ENCODE results near the gene CAV1. TPM values are rescaled to one million over a fixed set of nuclear protein-coding genes. Genes with fewer than 3 reads are reported as not detected.
A peak's percentile ranks its signal among the peaks of the same experiment; 100 is the strongest.

The CAV1 gene
- total RNA-seq, 8 experiments from 2014 or later = 1.9 to 113 (median 9.0) TPM

- H3K4me1 ChIP-seq (replicated peaks in 1 of 2) = no peaks in the 10 kb centered on the region
- WGBS, 10 experiments = 75 to 100% (median 97%) methylated on average over 1 to 3 of the region's 6 CpGs; no CpG with 5 or more reads in 4 of the 10 experiments
- no peak overlapping the region for H3K27ac ChIP-seq
- no peak for ATAC-seq (replicated peaks in 6 of 8)
- no peak overlapping the region for H3K4me3 ChIP-seq
- in situ Hi-C loops (cut with MboI; ENCODE audit: low pct_unique_long_range_greater_than_20kb in 2 of 9, low sequenced_read_pairs in 9 of 9, unreplicated experiment in 9 of 9) = no loop called here
Measured at GRCh38 chr7:116496653-116497052, 28.2 kb upstream of the CAV1 start.

GRCh38 chr7:116497708-116498107 is 27.1 kb upstream of the CAV1 start:
- in situ Hi-C loops (cut with MboI; ENCODE audit: low pct_unique_long_range_greater_than_20kb in 2 of 9, low sequenced_read_pairs in 9 of 9, unreplicated experiment in 9 of 9) = no loop called here
- Histone ChIP-seq H3K4me1 (replicated peaks in 1 of 2) (no peaks in the 10 kb centered on the region), H3K27ac (no peak overlapping the region), H3K4me3 (no peak overlapping the region)
- WGBS, 10 experiments = 29 to 100% (median 80%) methylated on average over 1 of the region's 1 CpG; no CpG with 5 or more reads in 1 of the 10 experiments
- ATAC-seq (replicated peaks in 6 of 8) = no peak

GRCh38 chr7:116499168-116500077 is 25.4 kb upstream of the CAV1 start, which contains the start of gene CAV2:
CAV2 (plus strand) TSS chr7:116499738; CDS start chr7:116499782, 44 bp downstream.
- in situ Hi-C loops (cut with MboI; ENCODE audit: low pct_unique_long_range_greater_than_20kb in 2 of 9, low sequenced_read_pairs in 9 of 9, unreplicated experiment in 9 of 9) = loop anchor here in 3 of 9 experiments (25.0 kb wide), 1 partner anchor 237 kb away; no protein-coding TSS in a partner anchor
- 36% methylated on average over 5 of the region's 86 CpGs; no CpG with 5 or more reads in 9 of the 10 experiments for WGBS, 10 experiments
- H3K4me3 ChIP-seq = peak within 1 kb of the TSS; percentile 34 to 48 (median 40)
- no peaks in the 10 kb centered on the region for H3K4me1 ChIP-seq (replicated peaks in 1 of 2)
- peak; percentile 87 to 93 (median 90) for ATAC-seq (replicated peaks in 6 of 8)
- H3K27ac ChIP-seq = no peak within 1 kb of the TSS

- in situ Hi-C loops (cut with MboI; ENCODE audit: low pct_unique_long_range_greater_than_20kb in 2 of 9, low sequenced_read_pairs in 9 of 9, unreplicated experiment in 9 of 9) = loop anchor here in 3 of 9 experiments (25.0 kb wide), 1 partner anchor 238 kb away; no protein-coding TSS in a partner anchor
- Histone ChIP-seq H3K4me3 (peak overlapping the region; percentile 34 to 48 (median 40)), H3K4me1 (replicated peaks in 1 of 2) (no peaks in the 10 kb centered on the region), H3K27ac (no peak overlapping the region)
- 0 to 44% (median 14%) methylated on average over 1 to 20 of the region's 36 CpGs; no CpG with 5 or more reads in 4 of the 10 experiments for WGBS, 10 experiments
- peak; percentile 4 to 39 (median 31) for ATAC-seq (replicated peaks in 6 of 8)
Measured at GRCh38 chr7:116500078-116500853, 24.6 kb upstream of the CAV1 start.

GRCh38 chr7:116501425-116502167 is 23.2 kb upstream of the CAV1 start:
- in situ Hi-C loops (cut with MboI; ENCODE audit: low pct_unique_long_range_greater_than_20kb in 2 of 9, low sequenced_read_pairs in 9 of 9, unreplicated experiment in 9 of 9) = loop anchor here in 3 of 9 experiments (25.0 kb wide), 1 partner anchor 239 kb away; no protein-coding TSS in a partner anchor
- WGBS, 10 experiments = 68 to 95% (median 82%) methylated on average over 2 to 5 of the region's 5 CpGs
- Histone ChIP-seq H3K27ac (no peak overlapping the region), H3K4me1 (replicated peaks in 1 of 2) (no peaks in the 10 kb centered on the region), H3K4me3 (no peak overlapping the region)
- ATAC-seq (replicated peaks in 6 of 8) = no peak

GRCh38 chr7:116502201-116503096 is 22.4 kb upstream of the CAV1 start:
- no peak overlapping the region for H3K27ac ChIP-seq
- in situ Hi-C loops (cut with MboI; ENCODE audit: low pct_unique_long_range_greater_than_20kb in 2 of 9, low sequenced_read_pairs in 9 of 9, unreplicated experiment in 9 of 9) = loop anchor here in 3 of 9 experiments (25.0 kb wide), 1 partner anchor 240 kb away; no protein-coding TSS in a partner anchor
- no peaks in the 10 kb centered on the region for H3K4me1 ChIP-seq (replicated peaks in 1 of 2)
- ATAC-seq (replicated peaks in 6 of 8) = no peak
- 80 to 100% (median 94%) methylated on average over 1 to 2 of the region's 2 CpGs; no CpG with 5 or more reads in 1 of the 10 experiments for WGBS, 10 experiments
- H3K4me3 ChIP-seq = no peak overlapping the region

GRCh38 chr7:116503835-116504234 is 21.0 kb upstream of the CAV1 start:
- no peaks in the 10 kb centered on the region for H3K4me1 ChIP-seq (replicated peaks in 1 of 2)
- ATAC-seq (replicated peaks in 6 of 8) = no peak
- H3K4me3 ChIP-seq = no peak overlapping the region
- no peak overlapping the region for H3K27ac ChIP-seq
- in situ Hi-C loops (cut with MboI; ENCODE audit: low pct_unique_long_range_greater_than_20kb in 2 of 9, low sequenced_read_pairs in 9 of 9, unreplicated experiment in 9 of 9) = loop anchor here in 3 of 9 experiments (25.0 kb wide), 1 partner anchor 242 kb away; no protein-coding TSS in a partner anchor

GRCh38 chr7:116505278-116505677 is 19.6 kb upstream of the CAV1 start:
- WGBS, 10 experiments = 57 to 100% (median 93%) methylated on average over 1 to 2 of the region's 2 CpGs; no CpG with 5 or more reads in 4 of the 10 experiments
- no peak overlapping the region for H3K4me3 ChIP-seq
- H3K4me1 ChIP-seq (replicated peaks in 1 of 2) = no peaks in the 10 kb centered on the region
- in situ Hi-C loops (cut with MboI; ENCODE audit: low pct_unique_long_range_greater_than_20kb in 2 of 9, low sequenced_read_pairs in 9 of 9, unreplicated experiment in 9 of 9) = loop anchor here in 3 of 9 experiments (25.0 kb wide), 1 partner anchor 243 kb away; no protein-coding TSS in a partner anchor
- ATAC-seq (replicated peaks in 6 of 8) = no peak
- no peak overlapping the region for H3K27ac ChIP-seq

GRCh38 chr7:116505823-116506222 is 19.0 kb upstream of the CAV1 start:
- Histone ChIP-seq H3K4me1 (replicated peaks in 1 of 2) (no peaks in the 10 kb centered on the region), H3K4me3 (no peak overlapping the region), H3K27ac (no peak overlapping the region)
- 36 to 100% (median 52%) methylated on average over 3 of the region's 3 CpGs; no CpG with 5 or more reads in 5 of the 10 experiments for WGBS, 10 experiments
- no peak for ATAC-seq (replicated peaks in 6 of 8)
- in situ Hi-C loops (cut with MboI; ENCODE audit: low pct_unique_long_range_greater_than_20kb in 2 of 9, low sequenced_read_pairs in 9 of 9, unreplicated experiment in 9 of 9) = loop anchor here in 3 of 9 experiments (25.0 kb wide), 1 partner anchor 244 kb away; no protein-coding TSS in a partner anchor

GRCh38 chr7:116509982-116510579 is 14.8 kb upstream of the CAV1 start:
- no peak overlapping the region for H3K27ac ChIP-seq
- WGBS, 10 experiments = 46 to 100% (median 94%) methylated on average over 3 to 7 of the region's 7 CpGs
- no peak overlapping the region for H3K4me3 ChIP-seq
- H3K4me1 ChIP-seq (replicated peaks in 1 of 2) = no peaks in the 10 kb centered on the region
- in situ Hi-C loops (cut with MboI; ENCODE audit: low pct_unique_long_range_greater_than_20kb in 2 of 9, low sequenced_read_pairs in 9 of 9, unreplicated experiment in 9 of 9) = loop anchor here in 3 of 9 experiments (25.0 kb wide), 1 partner anchor 248 kb away; no protein-coding TSS in a partner anchor
- no peak for ATAC-seq (replicated peaks in 6 of 8)

- in situ Hi-C loops (cut with MboI; ENCODE audit: low pct_unique_long_range_greater_than_20kb in 2 of 9, low sequenced_read_pairs in 9 of 9, unreplicated experiment in 9 of 9) = loop anchor here in 3 of 9 experiments (25.0 kb wide), 1 partner anchor 248 kb away; no protein-coding TSS in a partner anchor
- Histone ChIP-seq H3K27ac (no peak overlapping the region), H3K4me3 (no peak overlapping the region), H3K4me1 (replicated peaks in 1 of 2) (no peaks in the 10 kb centered on the region)
- ATAC-seq (replicated peaks in 6 of 8) = no peak
Measured at GRCh38 chr7:116510795-116511194, 14.0 kb upstream of the CAV1 start.
